Gastroesophageal sphincter (tissue), 3 donors: ENCODE data around the gene SLC9A6.

Experiments used
- CTCF ChIP-seq, 4 experiments: fragments of 200-600 bp in 2 of 4; fragments of 450-650 bp in 2 of 4; sonication (generic) in 1 of 4; IDR thresholded peaks; one replicate each; pipeline ENCODE4 v1.5.1; 2017 to 2019; ENCODE audit warnings: antibody characterized with exemption in 4 of 4, mild to moderate bottlenecking in 2 of 4, moderate library complexity in 2 of 4
- EP300 ChIP-seq: sonication (generic); formaldehyde crosslinking; IDR thresholded peaks from one replicate; pipeline ENCODE4 v1.6.1; 2017; ENCODE audit warnings: antibody characterized with exemption, mild to moderate bottlenecking
- POLR2A ChIP-seq, 2 donors: fragments of 450-650 bp; IDR thresholded peaks; one replicate each; pipeline ENCODE4 v1.6.1; 2017; ENCODE audit warnings: antibody characterized with exemption in 2 of 2, mild to moderate bottlenecking in 2 of 2, moderate library complexity in 1 of 2
- POLR2AphosphoS5 ChIP-seq: sonication (generic); formaldehyde crosslinking; IDR thresholded peaks from one replicate; pipeline ENCODE4 v1.6.1; 2017; ENCODE audit warnings: antibody characterized with exemption

GRCh38 chrX:135985973-135986310 lies 707 bp downstream of the SLC9A6 start:
- TF ChIP-seq CTCF (IDR thresholded peaks at IDR 0.05) (no peak), EP300 (no peak), POLR2A (IDR thresholded peaks at IDR 0.05) (no peak), POLR2AphosphoS5 (no peak)
